ENCODE results near the gene LHX3.
A peak's percentile ranks its signal among the peaks of the same experiment; 100 is the strongest.

Gene LHX3

DNA sequence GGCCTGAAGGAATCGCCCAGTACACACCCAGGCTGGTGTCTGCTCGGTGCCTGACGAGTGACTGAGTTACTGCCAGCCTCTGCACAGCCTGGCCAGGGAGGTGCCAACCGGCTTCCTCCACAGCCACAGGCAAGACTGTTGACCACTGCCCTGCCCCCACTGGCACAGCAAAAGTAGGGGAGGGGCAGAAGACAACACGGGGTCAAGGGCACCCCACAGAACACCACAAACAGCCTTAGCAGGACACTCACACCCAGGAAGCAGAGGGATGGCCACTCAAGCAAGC is 722 bp upstream of the LHX3 start:
- no peak for DNase-seq

DNA sequence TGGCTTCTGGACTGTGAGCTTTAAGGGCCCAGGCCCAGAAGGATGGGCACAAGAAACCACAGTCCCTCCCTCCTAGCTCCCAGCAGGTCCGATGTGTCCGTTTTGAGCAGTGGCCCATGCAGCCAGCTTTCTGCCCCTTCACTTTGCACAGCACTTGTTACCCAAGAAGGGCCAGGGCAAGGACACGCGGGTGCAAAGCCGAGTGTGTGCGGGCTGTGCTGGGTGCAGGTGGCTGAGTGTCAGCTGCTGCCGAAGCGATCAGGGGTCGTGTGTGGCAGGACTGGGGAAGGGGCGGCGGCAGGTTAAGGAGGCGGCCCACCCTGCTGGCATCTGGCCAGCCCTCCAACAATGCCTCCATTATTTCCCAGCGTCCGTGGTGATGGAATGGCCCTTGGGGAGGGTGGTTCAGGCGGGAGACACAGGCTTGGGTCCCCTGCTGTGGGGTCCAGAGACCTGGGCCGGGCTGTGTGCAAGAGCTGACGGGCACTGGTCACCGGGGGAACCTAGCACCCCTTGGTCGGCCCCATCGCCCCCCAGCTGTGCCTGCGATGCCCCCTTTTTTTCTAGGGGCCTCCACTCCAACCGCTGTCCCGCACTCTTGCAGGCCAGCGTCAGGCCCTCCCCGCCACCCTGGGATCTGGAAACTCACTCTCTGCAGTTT is 653 bp downstream of the LHX3 start:
- DNase-seq: no peak

DNA sequence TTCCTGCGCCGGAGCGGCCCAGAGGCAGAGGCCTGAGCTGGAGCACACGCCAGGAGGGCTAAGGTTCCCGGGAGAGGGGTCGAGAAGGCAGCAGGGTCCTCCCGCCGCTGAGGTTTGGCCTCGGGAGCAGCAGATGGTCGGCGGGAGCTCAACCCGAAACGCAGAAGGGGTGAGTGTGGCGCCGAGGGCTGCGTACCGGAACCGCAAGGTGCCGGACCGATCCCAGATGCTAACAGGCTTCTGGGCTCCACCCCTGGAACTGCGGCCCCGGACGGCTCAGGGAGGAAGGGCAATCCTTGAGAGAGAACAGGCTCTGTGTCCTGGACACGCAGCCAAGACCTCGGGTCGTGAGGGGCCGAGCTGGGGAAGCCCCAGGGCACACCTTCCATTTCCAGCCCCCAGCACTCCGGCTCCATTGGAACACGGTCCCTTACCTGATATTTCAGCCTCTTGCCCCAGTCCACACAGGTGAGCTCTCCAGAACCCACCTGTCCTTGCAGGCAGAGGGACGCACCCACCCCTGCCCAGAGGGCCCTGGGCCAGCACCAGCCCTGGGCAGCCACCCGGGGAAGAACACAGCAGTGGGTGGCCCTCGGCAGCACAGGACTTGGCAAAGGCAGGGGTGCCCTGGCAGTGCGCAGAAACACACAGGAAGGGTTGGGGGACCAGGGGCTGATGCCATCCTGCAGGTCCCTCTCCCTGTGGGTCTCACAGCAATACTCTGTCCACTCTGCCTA is 1.4 kb downstream of the LHX3 start:
- no peak for DNase-seq

DNA sequence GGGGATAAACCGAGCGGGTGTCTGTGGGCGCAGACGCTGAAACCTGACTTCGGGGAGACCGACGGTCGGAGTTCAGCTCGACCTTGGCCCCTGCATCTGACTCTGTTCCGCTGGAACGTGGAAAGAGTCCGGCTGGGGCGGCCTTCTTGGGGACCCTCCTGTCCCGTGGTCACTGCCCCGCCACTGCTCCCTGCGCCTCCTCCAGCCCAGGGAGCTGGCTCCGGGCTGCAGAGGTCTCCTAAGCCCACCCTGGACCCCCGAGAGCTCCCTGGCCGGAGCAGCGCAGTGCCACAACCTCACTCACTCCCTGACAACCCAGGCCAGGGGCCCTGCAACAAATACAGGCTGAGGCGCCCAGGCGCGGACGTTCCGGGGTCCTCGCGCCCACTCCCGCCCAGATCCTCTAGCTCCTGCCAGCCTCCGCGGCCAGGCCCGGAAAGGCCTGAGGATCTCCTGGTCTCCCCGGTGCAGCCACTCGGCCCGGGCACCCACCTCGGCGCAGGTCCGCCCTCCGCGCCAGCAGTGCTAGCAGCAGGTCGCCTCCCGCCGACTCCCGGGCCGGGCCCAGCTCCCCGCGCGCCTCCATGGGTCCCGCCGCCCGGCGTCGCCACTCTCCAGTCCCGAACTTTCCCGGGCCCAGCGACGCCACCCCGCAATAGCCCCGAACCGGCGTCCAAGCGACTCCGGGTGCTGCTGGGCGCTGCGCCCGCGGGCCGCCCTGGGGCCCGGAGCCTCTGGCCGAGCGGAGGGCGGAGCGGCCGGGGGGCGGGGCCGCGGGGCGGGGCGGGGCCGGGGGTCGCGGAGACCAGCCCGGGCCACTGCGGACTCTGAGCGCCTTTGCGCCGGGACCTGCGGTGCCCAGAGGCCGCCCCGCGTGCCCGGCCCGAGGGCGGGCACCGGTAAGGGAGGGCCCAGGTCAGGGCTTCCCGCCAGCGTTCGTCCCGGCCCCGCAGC is 2.2 kb downstream of the LHX3 start:
- DNase-seq: no peak

GRCh38 chr9:136201609-136202453 is 3.1 kb downstream of the LHX3 start:
- no peak for DNase-seq

DNA sequence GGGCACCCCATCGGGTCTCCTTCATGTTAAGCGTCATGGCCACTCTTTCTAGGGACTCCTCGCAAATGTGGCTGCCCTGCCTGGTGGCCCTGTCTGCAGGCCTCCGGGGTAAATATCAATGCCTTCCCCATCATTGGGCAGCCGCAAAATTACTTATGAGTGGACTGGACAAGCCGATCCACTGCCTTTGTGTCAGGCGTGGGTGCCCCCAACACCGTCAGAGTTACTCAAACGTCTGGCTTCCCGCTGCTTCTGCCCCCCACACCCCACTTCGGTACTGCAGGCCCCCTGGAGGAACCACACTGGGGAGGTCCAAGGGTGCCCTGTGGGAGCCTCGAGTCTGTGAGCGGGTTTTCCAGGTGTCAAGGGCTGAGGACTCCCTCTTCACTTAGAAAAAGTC is 3.8 kb downstream of the LHX3 start:
- DNase-seq: no peak

DNA sequence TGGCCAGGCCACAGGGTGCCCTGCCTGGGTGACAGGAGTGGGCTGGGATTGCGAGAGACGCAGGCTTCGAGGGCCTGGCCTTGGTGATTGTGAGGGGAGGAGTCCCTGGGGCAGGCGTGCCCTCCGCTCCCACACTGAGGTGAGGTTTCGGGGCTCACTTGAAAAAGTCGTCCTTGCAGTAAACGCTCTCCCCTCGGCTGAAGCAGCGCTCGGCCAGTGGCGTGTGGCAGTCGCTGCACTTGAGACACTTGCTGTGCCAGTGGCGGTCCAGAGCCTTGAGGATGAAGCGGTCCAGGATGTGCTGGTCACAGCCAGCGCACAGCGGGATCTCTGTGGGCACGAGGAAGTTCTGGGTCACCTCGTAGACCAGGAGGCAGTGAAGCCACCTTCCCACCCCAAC is 4.5 kb downstream of the LHX3 start:
- no peak for DNase-seq

GRCh38 chr9:136199391-136200288 is 5.3 kb downstream of the LHX3 start:
- no peak for DNase-seq

GRCh38 chr9:136198605-136199083 is 6.3 kb downstream of the LHX3 start:
- no peak for DNase-seq

DNA sequence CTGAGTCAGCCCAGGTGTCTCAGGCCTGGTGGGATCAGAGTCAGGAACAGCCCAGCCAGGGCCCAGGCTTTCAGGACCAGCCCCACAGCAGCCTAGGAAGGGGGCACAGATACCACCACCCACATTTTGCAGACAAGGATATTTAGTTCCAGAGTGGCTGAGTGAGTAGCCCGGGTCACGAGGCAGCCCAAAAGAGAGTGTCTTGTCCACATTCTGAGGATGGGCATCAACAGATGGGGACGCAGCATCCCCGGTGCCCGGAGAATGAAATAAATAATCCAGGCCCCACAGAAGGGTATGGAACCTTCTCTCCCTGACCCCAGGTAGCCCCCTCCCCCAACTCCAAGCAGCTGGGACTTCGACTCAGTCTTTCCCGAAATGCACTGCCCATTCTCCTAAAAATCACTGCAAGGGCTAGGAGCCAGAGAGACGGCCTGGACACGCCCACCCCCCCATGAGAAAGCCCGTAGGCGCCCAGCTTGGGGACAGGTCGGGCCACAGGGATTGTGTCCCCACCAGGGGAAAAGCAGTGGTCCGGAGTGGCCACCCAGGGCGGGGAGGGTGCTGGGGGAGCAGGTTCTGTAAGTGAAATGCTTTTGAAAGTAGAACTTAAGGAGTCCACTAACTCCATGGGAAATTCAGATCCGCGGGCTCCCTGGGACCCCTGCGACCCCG is 6.9 kb downstream of the LHX3 start:
- no peak for DNase-seq

- no peak for DNase-seq
Observed at GRCh38 chr9:136197084-136197875, 7.6 kb downstream of the LHX3 start.

GRCh38 chr9:136196404-136197083 is 8.4 kb downstream of the LHX3 start:
- DNase-seq: peak; percentile 29

GRCh38 chr9:136194540-136194939 is 10.4 kb downstream of the LHX3 start:
- DNase-seq: no peak

DNA sequence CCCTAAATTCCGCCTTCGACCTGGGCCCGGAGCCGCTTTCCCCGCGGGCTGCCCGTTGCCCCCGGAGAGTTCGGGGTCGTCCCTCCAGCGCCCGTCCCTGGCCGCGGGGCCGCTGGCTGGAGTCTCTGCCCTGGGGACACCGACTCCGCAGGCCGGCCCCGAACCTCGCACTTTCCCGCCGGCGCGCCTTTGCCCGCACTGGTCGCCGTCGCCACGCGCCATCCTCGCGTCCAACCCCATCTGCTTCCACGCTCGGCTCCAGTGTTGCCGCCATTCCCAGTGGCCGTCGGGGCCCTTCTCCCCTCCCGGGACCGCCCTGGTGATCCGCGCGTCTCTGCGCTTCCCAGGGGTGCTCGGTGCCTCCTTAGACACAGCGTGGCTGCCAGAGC is 11.0 kb downstream of the LHX3 start:
- no peak for DNase-seq

GRCh38 chr9:136193127-136193890 is 11.6 kb downstream of the LHX3 start:
- DNase-seq: no peak

DNA sequence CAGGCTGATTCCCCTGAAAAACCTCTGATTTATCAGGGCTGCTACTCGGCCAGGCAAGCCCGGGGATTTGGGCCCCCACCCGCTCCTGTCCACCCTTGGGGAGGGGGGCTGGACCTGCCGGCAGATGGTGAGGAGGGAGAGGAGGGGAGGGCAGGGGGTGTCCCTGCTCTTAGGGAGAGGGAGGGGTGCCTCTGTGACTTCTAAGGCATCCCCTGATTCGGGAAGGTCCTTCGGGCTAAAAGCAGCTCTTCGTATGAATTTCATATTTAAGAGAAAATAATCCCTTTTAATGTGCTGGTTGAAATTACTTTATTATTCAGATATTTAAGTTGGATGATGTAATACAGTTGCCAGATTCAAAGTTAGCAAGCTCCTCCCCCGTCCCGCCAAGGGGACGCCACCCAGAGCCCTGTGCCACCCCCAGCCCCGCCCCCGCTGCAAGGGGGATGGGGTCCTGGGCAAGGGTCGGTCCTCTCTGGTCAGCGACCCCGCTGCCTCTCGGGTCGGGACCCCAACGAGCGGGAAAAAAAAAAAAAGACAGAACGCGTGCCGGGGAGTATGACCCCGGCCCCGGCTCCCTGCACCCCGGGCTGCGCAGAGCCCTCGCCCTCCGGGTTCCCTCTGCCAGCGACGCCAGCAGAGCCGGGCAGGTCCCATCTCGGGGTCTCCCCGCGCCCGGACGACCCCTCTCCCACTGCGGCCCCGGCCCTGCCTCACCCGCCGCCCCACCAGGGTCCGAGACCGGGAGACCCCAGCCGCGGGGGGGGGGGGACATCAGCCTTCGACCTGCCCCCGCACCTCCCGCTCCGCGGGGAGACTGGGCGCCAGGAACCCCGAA is 12.4 kb downstream of the LHX3 start:
- no peak for DNase-seq

DNA sequence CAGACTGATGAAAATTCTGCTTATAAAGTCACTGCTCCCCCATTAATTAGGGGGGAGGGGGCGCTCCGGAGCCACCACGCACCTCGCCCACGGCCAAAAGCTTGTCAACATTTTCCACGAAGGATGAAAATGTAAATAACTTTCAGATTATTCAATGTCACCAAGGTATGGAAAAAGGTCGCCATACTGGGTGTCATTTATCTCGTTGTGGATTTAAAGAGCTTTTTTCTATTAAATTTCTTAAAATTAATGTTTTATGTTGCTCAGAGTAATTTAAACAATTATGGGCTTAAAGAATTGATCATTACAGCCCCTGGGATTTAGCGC is 13.0 kb downstream of the LHX3 start:
- no peak for DNase-seq

Data from NCI-H2171 treated with DMSO at 0.1 percent for 48 hours (cell line).